Stimulated activated CD4-positive, alpha-beta T cell treated with anti-CD3 and anti-CD28 coated beads, Interleukin-15, amount 100 ng/mL, for 1 hour (primary cell): ENCODE data around the gene SPATS2.
"Not testable (repeated sequence)": the region's sequence is repeated elsewhere in the genome, so short reads cannot be mapped to it uniquely, and the experiment has no call there.

ENCODE experiments used
- DNase-seq, 2 donors: peaks; one replicate each; pipeline ENCODE4 v3.0.0-alpha.2; 2020; ENCODE audit warnings: low read depth in 1 of 2, low spot score in 1 of 2

SPATS2 gene

DNA sequence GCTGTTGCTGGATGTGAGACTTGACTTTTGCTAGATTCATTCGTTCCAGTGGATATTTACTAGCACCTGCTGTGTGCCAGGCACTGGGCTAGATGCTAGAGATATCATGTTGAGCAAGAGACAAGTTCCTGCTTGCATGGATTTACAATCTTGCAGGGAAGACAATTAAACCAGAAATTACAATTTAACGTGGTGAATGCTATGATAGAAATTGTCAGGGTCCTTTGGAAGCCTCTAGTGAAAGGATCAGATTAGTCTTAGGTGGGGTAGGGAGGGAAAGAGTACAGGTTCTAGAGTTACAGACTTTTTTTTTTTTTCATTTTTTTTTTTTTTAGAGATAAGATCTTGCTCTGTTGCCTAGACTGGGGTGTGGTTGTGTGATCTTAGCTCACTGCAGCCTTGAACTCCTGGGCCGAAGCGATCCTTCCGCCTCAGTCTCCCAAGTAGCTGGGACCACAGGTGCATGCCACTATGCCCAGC, 36.7 kb downstream of the SPATS2 start:
- DNase-seq: no peak

- DNase-seq: no peak
Observed at GRCh38 chr12:49404956-49405355, 37.7 kb downstream of the SPATS2 start.

GRCh38 chr12:49410818-49411217, 43.6 kb downstream of the SPATS2 start:
- DNase-seq: no peak

DNA sequence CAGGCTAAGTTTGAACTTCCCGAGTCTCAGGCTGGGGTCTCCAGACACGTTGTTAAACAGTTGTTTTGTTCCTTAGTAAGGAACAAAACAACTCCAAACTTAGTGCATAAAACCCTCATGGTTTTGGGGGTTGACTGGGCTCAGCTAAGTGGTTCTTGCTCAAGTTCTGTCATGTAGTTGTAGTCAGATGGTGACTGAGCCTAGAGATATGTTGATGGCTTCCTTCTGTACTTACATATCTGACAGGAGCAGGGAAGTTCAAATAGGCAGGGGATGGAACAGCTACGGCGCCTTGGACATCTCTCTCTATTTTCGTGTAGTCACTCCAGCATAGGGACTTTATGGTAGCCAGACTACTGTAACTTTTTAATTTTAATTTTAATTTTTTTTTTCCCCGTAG, 45.7 kb downstream of the SPATS2 start:
- DNase-seq: no peak

- no peak for DNase-seq
Observed at GRCh38 chr12:49413796-49414195, 46.5 kb downstream of the SPATS2 start.

DNA sequence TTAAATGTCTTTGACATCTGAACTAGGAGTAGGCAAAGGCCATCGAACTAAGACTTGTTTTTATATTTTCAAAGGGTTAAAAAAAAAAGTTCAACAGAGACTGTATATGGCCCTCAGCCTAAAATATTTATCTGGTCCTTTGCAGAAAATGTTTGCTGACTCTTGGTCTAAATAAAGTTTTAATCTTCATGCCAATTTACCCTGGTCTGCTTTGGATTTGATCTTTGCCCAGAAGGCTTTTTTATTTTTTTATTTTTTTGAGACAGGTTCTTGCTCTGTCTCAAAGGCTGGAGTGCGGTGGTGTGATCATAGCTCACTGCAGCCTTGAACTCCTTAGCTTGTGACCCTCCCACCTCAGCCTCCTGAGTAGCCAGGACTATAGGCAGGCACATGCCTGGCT, 47.1 kb downstream of the SPATS2 start:
- no peak for DNase-seq

DNA sequence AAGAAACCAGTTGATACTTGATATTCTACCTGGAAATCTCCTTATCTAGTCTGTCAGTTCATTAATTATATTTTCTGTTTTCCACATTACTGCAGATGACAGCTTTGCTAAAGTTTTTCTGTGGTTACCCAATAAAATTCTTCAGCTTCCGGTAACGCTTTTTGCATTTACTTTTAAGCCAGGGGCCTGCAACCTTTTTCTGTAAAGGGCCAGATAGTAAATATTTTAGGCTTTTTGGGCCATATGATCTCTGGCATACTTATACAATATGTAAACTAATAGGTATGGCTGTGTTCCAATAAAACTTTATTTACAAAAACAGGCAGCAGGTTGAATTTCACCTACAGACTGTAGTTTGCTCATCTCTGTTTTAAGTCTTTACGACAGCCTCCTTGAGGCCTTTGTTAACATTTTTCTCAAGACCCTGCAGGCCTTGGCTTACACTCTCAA, 48.3 kb downstream of the SPATS2 start:
- DNase-seq: no peak

DNA sequence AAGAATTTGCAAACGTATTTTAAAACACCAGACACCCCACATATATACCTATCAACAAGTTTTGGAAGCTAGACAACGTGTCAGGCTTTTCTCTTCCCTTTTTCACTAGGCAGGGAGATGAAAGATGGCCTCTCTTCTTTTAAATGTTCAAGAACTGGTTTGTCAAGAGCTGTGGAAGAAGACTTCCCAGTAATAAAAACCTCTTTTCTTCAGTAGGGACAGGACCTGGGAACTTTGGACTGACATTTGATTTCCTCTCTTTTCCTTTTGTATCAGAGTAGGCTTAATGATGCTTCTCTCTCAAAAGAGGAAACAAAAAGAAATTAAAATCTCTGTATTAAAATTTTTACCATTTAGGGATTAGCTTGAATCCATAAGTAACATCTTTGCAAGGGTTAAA, 49.6 kb downstream of the SPATS2 start:
- no peak for DNase-seq

DNA sequence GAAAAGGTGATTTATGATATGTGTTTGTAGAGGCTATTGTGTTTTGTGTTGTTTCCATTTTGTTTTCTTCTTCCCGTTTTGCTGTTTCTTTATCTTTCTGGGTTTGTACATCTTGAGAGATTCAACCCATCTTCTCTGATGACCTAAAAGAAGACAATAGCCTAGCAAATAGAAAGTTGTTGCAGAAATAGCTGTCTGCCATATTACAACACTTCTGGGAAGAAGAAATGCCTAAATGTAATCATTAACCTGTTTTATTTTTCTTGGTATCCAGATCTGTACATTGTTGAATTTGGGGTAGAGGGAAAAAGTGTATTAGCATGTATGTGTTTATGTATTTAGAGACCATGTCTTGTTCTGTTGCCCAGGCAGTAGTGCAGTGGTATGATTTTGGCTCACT, 50.3 kb downstream of the SPATS2 start:
- no peak for DNase-seq

GRCh38 chr12:49420556-49420955, 53.3 kb downstream of the SPATS2 start:
- DNase-seq: no peak

DNA sequence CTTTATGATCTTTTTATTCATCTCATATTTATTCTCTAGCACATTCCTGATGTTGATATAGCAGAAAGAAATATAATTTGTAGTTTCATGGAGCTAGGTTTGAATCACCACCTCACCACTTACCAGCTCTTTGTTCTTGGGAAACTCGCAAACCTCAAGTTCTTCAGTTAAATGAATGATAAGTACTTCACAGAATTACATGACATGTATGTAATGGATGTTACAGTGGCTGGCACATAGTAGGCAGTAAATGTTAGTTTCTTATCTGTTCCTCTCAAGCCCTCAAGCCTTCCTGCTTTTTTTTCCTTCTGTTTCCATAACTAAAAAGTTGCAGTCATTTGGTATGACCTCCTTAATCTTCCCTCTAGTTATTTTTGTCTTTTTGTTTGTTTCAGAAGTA, 54.9 kb downstream of the SPATS2 start:
- no peak for DNase-seq

- DNase-seq: no peak
Observed at GRCh38 chr12:49428793-49429192, 61.5 kb downstream of the SPATS2 start.

GRCh38 chr12:49432616-49433015, 65.4 kb downstream of the SPATS2 start:
- DNase-seq: no peak

- not testable (repeated sequence) for DNase-seq
Observed at GRCh38 chr12:49436799-49437198, 69.5 kb downstream of the SPATS2 start.

DNA sequence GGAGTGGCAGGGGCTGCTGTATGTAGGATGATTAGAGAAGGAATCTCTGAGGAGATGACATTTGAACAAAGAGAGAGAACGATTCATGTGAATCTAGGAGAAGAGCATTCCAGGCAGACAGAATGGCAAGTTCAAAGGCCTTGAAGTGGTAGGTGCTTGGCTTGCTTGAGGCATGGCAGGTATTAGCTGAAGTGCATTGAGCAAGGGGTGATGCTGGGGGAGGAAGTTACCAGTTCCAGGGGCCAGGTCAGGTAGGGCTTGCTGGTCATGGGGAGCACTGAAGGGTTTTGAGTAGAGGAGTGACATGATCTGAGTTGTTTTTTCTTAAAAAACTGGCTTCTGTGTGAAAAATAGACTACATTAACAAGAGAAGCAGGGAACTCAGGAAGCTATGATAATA, 71.8 kb downstream of the SPATS2 start:
- DNase-seq: no peak

- no peak for DNase-seq
Observed at GRCh38 chr12:49440035-49440434, 72.8 kb downstream of the SPATS2 start.

- DNase-seq: no peak
Observed at GRCh38 chr12:49442915-49443314, 75.7 kb downstream of the SPATS2 start.

- no peak for DNase-seq
Observed at GRCh38 chr12:49446571-49446970, 79.3 kb downstream of the SPATS2 start.

GRCh38 chr12:49448858-49449257, 81.6 kb downstream of the SPATS2 start:
- no peak for DNase-seq

- DNase-seq: no peak
Observed at GRCh38 chr12:49451468-49452259, 84.4 kb downstream of the SPATS2 start.

- DNase-seq: no peak
Observed at GRCh38 chr12:49455501-49455900, 88.2 kb downstream of the SPATS2 start.

GRCh38 chr12:49456131-49456679, 88.9 kb downstream of the SPATS2 start:
- no peak for DNase-seq

DNA sequence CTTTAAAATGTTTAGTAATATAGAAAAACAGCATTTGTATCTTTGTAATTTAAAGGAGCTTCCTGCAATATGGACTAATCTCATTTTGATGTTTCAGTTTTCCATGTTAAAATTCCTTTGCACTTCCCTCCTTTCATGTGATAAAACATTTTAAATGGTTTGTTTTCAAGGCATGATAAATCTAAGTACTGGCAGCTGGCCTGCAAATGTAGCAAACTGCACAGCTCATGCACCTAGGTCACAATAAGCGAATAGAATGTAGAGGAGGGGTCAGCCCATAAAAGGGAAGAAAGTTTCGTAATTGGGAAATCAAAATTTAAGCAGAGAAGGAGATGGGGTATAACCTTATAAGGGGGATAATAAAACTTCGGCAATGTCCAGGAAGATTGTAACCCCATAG, 91.6 kb downstream of the SPATS2 start:
- no peak for DNase-seq
